Transverse colon (tissue), 4 donors: ENCODE results near the gene HCRTR1. TPM values are rescaled to one million over a fixed set of nuclear protein-coding genes. Genes with fewer than 3 reads are reported as not detected.

ENCODE experiments used
- DNase-seq: peaks from one replicate; pipeline ENCODE4 v3.0.0-alpha.2; 2019
- H3K27ac ChIP-seq, 4 donors: fragments of 200-600 bp; sonication (generic); 2 replicates each; pipeline ENCODE4 v1.5.1; 2016 to 2018; ENCODE audit warnings: inconsistent platforms in 4 of 4
- H3K27me3 ChIP-seq: fragments of 200-600 bp; sonication (generic); 2 replicates; pipeline ENCODE4 v1.5.1; 2017; ENCODE audit warnings: inconsistent platforms
- H3K36me3 ChIP-seq, 4 donors: fragments of 200-600 bp; sonication (generic); 2 replicates each; pipeline ENCODE4 v1.5.1; 2017 to 2019; ENCODE audit warnings: inconsistent platforms in 4 of 4
- H3K4me1 ChIP-seq, 4 donors: fragments of 200-600 bp; sonication (generic); 2 replicates each; pipeline ENCODE4 v1.5.1; 2017 to 2020; ENCODE audit warnings: inconsistent platforms in 4 of 4
- H3K4me3 ChIP-seq, 4 donors: fragments of 200-600 bp; sonication (generic); 1 replicate in 1 of 4; 2 replicates in 3 of 4; pipeline versions ENCODE4 v1.5.1 to v1.6.1; 2017 to 2019; ENCODE audit warnings: inconsistent platforms in 4 of 4
- H3K9me3 ChIP-seq, 2 donors: fragments of 200-600 bp; sonication (generic); 2 replicates each; pipeline ENCODE4 v1.5.1; 2017 to 2019; ENCODE audit warnings: inconsistent platforms in 2 of 2
- CTCF ChIP-seq, 5 experiments: fragments of 200-600 bp in 3 of 5; fragments of 450-650 bp in 2 of 5; sonication (generic) in 3 of 5; IDR thresholded peaks; 1 replicate in 2 of 5; 2 replicates in 3 of 5; pipeline ENCODE4 v1.5.1; 2016 to 2017; ENCODE audit warnings: antibody characterized with exemption in 5 of 5, inconsistent platforms in 3 of 5, mild to moderate bottlenecking in 2 of 5, moderate library complexity in 1 of 5
- EP300 ChIP-seq: sonication (generic); formaldehyde crosslinking; IDR thresholded peaks from one replicate; pipeline ENCODE4 v1.6.1; 2017; ENCODE audit warnings: antibody characterized with exemption, low read depth
- POLR2A ChIP-seq: fragments of 450-650 bp; IDR thresholded peaks from one replicate; pipeline ENCODE4 v1.6.1; 2016; ENCODE audit warnings: antibody characterized with exemption, mild to moderate bottlenecking, moderate library complexity
- POLR2AphosphoS5 ChIP-seq, 3 donors: sonication (generic); formaldehyde crosslinking; IDR thresholded peaks; one replicate each; pipeline ENCODE4 v1.6.1; 2016; ENCODE audit warnings: antibody characterized with exemption in 3 of 3
- WGBS, 2 donors: methylation state at CpG; one replicate each; pipeline ENCODE4 v1.1.5; 2018; ENCODE audit warnings: low coverage in 1 of 2; 5-methylcytosine and 5-hydroxymethylcytosine counted together
- in situ Hi-C, 4 donors: fragments of 200-750 bp; cut with MboI; loops; one replicate each; pipeline versions ENCODE4 v1.15.0 to v1.15.1; 2017; ENCODE audit warnings: low sequenced_read_pairs in 3 of 4, low pct_ligation_motif_present in 1 of 4, low pct_unique_long_range_greater_than_20kb in 1 of 4
- intact Hi-C: fragments of 100-400 bp; cut with DNase I; formaldehyde crosslinking; loops from one replicate; pipeline ENCODE4 v1.15.1; 2023; ENCODE audit warnings: low total_unique reads
- total RNA-seq, 4 donors: library from RNA; depleted of rRNA; stranded (reverse); fragments of >200 nt; gene quantifications; one replicate each; pipeline ENCODE4 v1.1.0, GENCODE V29; 2016

The HCRTR1 gene
- total RNA-seq, 4 donors from 2014 or later, result 0.48 TPM; not detected in 3

DNA sequence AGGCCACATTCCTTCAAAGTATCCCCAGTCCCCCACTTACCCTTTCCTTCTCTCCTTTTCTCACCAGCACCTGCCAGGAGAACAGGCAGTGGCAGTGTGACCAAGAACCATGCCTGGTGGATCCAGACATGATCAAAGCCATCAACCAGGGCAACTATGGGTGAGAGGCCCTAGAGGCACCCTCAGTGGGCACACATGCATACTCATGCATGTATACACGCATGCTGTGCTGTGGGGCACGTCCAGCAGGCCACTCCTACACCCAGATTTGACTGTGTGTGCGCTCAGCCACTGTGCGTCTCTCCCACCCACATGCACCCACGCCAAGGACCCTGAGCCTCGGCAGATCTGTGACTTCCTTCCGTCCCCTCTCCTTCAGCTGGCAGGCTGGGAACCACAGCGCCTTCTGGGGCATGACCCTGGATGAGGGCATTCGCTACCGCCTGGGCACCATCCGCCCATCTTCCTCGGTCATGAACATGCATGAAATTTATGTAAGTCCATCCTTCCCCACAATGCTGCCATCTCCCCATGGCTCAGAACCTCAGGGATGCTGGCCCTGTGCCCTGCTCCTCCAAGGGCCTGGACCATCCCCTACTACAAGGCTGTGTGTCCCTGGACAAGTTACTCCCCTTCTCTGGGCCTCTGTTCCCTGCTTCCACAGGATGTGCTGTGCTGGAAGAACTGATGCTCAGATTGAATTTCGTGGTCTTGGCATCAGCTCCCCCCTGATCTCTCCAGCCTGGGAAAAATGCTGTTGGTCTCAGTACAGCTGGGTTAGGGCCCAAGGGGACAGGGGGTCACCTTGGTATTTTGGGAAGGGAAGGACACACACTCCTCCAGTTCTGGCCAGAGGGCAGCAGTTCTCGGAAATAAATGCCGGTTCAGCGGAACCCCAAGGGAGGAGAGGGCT is 34.2 kb upstream of the HCRTR1 start:
- H3K36me3 ChIP-seq, result no peaks in the 10 kb centered on the region
- no peak for TF ChIP-seq POLR2AphosphoS5 (IDR thresholded peaks at IDR 0.05)
- TF ChIP-seq POLR2A, result no peak
- no peak for TF ChIP-seq CTCF (IDR thresholded peaks at IDR 0.05)
- TF ChIP-seq EP300, result no peak
- no peaks in the 10 kb centered on the region for H3K9me3 ChIP-seq
- no peak overlapping the region for H3K4me3 ChIP-seq
- no peak for DNase-seq
- H3K27ac ChIP-seq, result peak overlapping the region; percentile 89 to 93 (median 92)
- H3K4me1 ChIP-seq, result peaks cover 47 to 78% (median 74%) of the 10 kb centered on the region in 4 donors
- H3K27me3 ChIP-seq, result no peaks in the 10 kb centered on the region
- intact Hi-C loops (no loop called here), in situ Hi-C loops (no loop called here)
- whole genome bisulfite sequencing, 2 donors, result 60 to 79% methylated on average over 1 to 16 of the region's 16 CpGs

DNA sequence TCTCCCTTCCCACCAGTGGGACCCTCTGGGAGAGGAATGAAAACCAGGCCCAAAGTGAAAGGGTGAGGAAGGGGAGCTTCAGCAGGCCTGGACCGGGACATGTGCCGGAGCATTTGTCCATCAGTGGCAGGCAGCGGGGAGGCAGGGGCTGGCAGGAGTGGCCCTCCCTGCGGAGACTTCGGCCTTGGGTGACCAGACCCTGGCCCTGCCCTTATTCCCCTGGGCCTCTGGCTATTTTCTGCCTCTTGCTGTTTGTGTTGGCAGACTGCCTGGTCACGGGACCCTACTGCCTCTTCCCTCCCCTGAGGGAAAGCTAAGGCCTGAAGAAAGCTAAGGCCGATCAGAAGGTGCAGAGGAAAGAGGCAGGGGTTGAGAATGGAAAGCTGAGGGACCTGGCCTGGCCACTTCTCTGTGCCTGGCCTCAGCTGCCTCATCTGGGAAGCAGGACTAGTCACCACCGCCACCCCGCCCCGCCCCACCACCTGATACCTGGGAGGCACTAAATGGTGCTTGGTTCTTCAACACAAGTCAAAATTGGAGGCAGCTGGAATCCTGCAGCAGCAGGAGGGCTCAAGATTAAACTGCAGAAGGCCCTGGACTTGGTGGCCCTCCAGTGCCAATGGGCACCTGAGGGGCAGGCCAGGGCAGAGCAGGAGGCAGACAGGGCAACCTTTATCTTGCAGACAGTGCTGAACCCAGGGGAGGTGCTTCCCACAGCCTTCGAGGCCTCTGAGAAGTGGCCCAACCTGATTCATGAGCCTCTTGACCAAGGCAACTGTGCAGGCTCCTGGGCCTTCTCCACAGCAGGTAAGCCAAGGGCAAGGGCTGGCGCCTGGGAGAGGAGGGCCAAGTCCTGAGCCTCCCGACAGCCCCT is 33.3 kb upstream of the HCRTR1 start:
- Histone ChIP-seq H3K9me3 (no peaks in the 10 kb centered on the region), H3K4me1 (peaks cover 49 to 83% (median 76%) of the 10 kb centered on the region in 4 donors), H3K4me3 (no peak overlapping the region), H3K27me3 (no peaks in the 10 kb centered on the region), H3K27ac (peak overlapping the region; percentile 89 to 93 (median 92)), H3K36me3 (no peaks in the 10 kb centered on the region)
- intact Hi-C loops, result no loop called here
- 56% methylated on average over 13 of the region's 13 CpGs; no CpG with 5 or more reads in 1 of the 2 donors for WGBS, 2 donors
- TF ChIP-seq POLR2AphosphoS5 (IDR thresholded peaks at IDR 0.05), result peak in 2 of 3 donors; percentile 48 to 55
- TF ChIP-seq EP300, result no peak
- DNase-seq, result peak; percentile 72
- in situ Hi-C loops, result no loop called here

DNA sequence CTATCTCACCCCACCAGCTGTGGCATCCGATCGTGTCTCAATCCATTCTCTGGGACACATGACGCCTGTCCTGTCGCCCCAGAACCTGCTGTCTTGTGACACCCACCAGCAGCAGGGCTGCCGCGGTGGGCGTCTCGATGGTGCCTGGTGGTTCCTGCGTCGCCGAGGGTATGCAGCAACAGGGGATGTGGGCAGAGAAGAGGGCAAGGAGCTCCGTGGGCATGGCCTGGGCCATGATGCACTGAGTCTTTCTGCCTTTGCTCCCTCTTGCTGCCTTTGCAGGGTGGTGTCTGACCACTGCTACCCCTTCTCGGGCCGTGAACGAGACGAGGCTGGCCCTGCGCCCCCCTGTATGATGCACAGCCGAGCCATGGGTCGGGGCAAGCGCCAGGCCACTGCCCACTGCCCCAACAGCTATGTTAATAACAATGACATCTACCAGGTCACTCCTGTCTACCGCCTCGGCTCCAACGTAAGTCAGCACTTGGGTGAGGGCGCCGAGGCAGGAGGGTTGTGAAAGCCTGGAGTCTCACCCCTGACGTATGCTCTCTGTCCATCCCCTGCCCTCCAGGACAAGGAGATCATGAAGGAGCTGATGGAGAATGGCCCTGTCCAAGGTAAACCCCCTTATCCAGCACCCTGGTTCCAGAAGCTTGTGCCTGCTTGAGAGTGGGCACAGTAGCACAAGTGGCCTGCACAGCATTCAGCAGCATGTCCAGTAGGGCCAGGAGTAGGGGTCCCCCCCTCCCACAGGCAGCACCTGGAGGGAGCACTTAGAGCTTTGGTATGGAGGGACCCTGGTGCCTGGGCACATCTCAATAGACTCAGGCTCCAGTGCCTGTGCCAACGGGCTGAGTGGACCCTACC is 32.4 kb upstream of the HCRTR1 start:
- 80% methylated on average over 25 of the region's 27 CpGs; no CpG with 5 or more reads in 1 of the 2 donors for WGBS, 2 donors
- in situ Hi-C loops, result no loop called here
- DNase-seq, result no peak
- TF ChIP-seq POLR2AphosphoS5 (IDR thresholded peaks at IDR 0.05) (no peak), CTCF (IDR thresholded peaks at IDR 0.05) (no peak), POLR2A (no peak), EP300 (no peak)
- peak overlapping the region; percentile 89 to 93 (median 92) for H3K27ac ChIP-seq
- intact Hi-C loops, result no loop called here
- H3K4me3 ChIP-seq, result no peak overlapping the region
- H3K9me3 ChIP-seq, result no peaks in the 10 kb centered on the region
- H3K4me1 ChIP-seq, result peaks cover 43 to 81% (median 76%) of the 10 kb centered on the region in 4 donors
- no peaks in the 10 kb centered on the region for H3K27me3 ChIP-seq
- H3K36me3 ChIP-seq, result no peaks in the 10 kb centered on the region

DNA sequence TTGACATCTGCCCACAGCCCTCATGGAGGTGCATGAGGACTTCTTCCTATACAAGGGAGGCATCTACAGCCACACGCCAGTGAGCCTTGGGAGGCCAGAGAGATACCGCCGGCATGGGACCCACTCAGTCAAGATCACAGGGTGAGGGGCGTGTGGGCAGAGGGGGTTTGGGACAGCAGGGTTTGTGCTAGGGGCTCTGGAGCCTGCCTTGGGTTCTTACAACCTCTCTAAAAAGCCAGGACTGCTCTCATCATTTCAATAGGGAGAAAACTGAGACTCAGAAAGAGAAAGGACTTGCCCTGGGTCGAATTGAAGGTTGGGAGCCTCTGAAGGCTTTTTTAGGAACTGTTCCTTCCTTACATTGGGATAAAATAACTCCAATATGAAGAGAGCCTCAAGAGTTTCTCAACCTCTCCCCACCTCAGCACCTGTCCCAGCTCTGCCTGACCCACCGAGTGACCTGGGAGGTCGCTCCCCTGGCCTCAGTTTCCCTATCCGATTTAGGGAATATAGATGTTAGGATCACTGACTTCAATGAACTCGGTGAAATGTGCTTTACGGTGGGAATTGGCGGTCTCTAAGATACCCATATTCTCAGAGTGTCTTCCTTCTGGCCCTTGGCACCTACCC is 31.6 kb upstream of the HCRTR1 start:
- Histone ChIP-seq H3K4me1 (peaks cover 43 to 76% (median 70%) of the 10 kb centered on the region in 4 donors), H3K27me3 (no peaks in the 10 kb centered on the region), H3K4me3 (no peak overlapping the region), H3K36me3 (no peaks in the 10 kb centered on the region), H3K27ac (peak overlapping the region; percentile 89 to 93 (median 92)), H3K9me3 (no peaks in the 10 kb centered on the region)
- TF ChIP-seq CTCF (IDR thresholded peaks at IDR 0.05), result no peak
- no peak for TF ChIP-seq EP300
- TF ChIP-seq POLR2A, result no peak
- no peak for TF ChIP-seq POLR2AphosphoS5 (IDR thresholded peaks at IDR 0.05)
- in situ Hi-C loops, result no loop called here
- WGBS, 2 donors, result 85% methylated on average over 10 of the region's 11 CpGs; no CpG with 5 or more reads in 1 of the 2 donors
- DNase-seq, result no peak
- intact Hi-C loops, result no loop called here
